Osteocyte (in vitro differentiated cells): ENCODE measurements around the gene PDZD8. TPM values are rescaled to one million over a fixed set of nuclear protein-coding genes. Genes with fewer than 3 reads are reported as not detected.
"Not testable (repeated sequence)": the region's sequence is repeated elsewhere in the genome, so short reads cannot be mapped to it uniquely, and the experiment has no call there.

Experiments
- DNase-seq: peaks from one replicate; pipeline ENCODE4 v3.0.0; 2021; ENCODE audit warnings: mixed read lengths; ENCODE audit not compliant: unreplicated experiment; ENCODE audit errors: extremely low spot score
- H3K27ac Mint-ChIP-seq: one replicate; pipeline ENCODE4 v1.8.0; 2021; ENCODE audit warnings: mild to moderate bottlenecking, mixed read lengths; ENCODE audit not compliant: unreplicated experiment
- H3K27me3 Mint-ChIP-seq: one replicate; pipeline ENCODE4 v1.8.0; 2021; ENCODE audit warnings: mixed read lengths; ENCODE audit not compliant: unreplicated experiment
- H3K36me3 Mint-ChIP-seq: one replicate; pipeline ENCODE4 v1.8.0; 2021; ENCODE audit warnings: mixed read lengths; ENCODE audit not compliant: unreplicated experiment
- H3K4me1 Mint-ChIP-seq: one replicate; pipeline ENCODE4 v1.8.0; 2021; ENCODE audit warnings: mixed read lengths; ENCODE audit not compliant: unreplicated experiment
- H3K4me3 Mint-ChIP-seq: one replicate; pipeline ENCODE4 v1.8.0; 2021; ENCODE audit warnings: mild to moderate bottlenecking, moderate library complexity, mixed read lengths; ENCODE audit not compliant: unreplicated experiment
- H3K9me3 Mint-ChIP-seq: one replicate; pipeline ENCODE4 v1.8.0; 2021; ENCODE audit warnings: mixed read lengths; ENCODE audit not compliant: unreplicated experiment
- CTCF ChIP-seq: fragments of 200-600 bp; sonication (generic); IDR thresholded peaks from 2 replicates; pipeline ENCODE4 v1.5.0; 2021; ENCODE audit warnings: antibody characterized with exemption, mild to moderate bottlenecking, moderate library complexity
- total RNA-seq: library from RNA; stranded (reverse); gene quantifications from 2 replicates; pipeline ENCODE4 v1.2.1, GENCODE V29; 2021

The PDZD8 gene
- total RNA-seq, 1 donor from 2014 or later, result 32.9 TPM

- Mint-ChIP-seq H3K27ac (no peak overlapping the region), H3K4me3 (no peak overlapping the region), H3K9me3 (peaks cover 14% of the 10 kb centered on the region), H3K36me3 (peaks cover 7% of the 10 kb centered on the region), H3K4me1 (peaks cover 6% of the 10 kb centered on the region), H3K27me3 (no peaks in the 10 kb centered on the region)
- no peak for DNase-seq
- TF ChIP-seq CTCF, result no peak
Measured at GRCh38 chr10:117299435-117299834, 75.8 kb downstream of the PDZD8 start.

- peaks cover 7% of the 10 kb centered on the region for H3K36me3 Mint-ChIP-seq
- TF ChIP-seq CTCF, result no peak
- no peak overlapping the region for H3K4me3 Mint-ChIP-seq
- H3K27ac Mint-ChIP-seq, result no peak overlapping the region
- H3K4me1 Mint-ChIP-seq, result peaks cover 6% of the 10 kb centered on the region
- no peaks in the 10 kb centered on the region for H3K27me3 Mint-ChIP-seq
- no peak for DNase-seq
- peaks cover 14% of the 10 kb centered on the region for H3K9me3 Mint-ChIP-seq
Measured at GRCh38 chr10:117298219-117298618, 77.0 kb downstream of the PDZD8 start.

DNA sequence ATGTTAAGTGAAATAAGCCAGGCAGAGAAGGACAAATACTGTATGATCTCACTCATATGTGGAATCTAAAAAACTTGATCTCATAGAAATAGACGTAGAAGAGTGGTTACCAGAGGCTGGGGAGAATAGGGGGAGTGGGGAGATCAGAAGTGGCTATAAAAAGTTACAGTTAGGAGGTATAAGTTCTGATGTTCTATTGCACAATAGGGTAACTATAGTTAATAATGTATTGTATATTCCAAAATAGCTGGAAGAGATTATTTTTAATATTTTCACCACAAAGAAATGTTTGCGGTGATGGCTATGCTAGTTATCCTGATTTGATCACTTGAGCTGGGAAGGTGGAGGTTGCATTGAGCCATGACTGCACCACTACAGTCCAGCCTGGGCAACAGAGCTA lies 80.5 kb downstream of the PDZD8 start:
- Mint-ChIP-seq H3K4me1 (peaks cover 2% of the 10 kb centered on the region), H3K27me3 (no peaks in the 10 kb centered on the region), H3K36me3 (peaks cover 10% of the 10 kb centered on the region), H3K9me3 (peaks cover 7% of the 10 kb centered on the region), H3K4me3 (no peak overlapping the region), H3K27ac (no peak overlapping the region)
- DNase-seq, result no peak
- no peak for TF ChIP-seq CTCF

DNA sequence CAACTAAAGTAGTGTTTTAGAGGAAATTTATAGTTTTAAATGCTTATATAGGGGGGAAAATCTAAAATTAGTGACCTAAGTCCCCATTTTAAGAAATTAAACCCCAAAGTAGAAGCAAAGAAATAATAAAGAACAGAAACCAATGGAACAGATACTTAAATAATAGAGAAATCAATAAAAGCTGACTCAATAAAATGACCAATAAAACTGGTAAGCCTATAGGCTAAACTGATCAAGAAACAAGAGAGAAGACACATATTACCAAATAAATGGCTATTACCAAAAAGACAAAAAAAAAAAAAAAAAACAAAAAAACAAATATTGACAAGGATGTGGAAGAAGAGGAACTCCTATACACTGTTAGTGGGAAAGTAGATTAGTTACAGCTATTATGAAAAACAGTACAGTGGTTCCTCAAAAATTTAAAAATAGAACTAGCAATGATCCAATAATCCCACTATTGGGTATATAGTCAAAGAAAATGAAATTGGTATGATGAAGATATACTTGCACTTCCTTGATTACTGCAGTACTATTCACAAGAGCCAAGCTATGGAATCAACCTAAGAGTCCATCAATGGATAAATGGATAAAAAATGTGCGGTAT lies 81.1 kb downstream of the PDZD8 start:
- H3K4me1 Mint-ChIP-seq, result peaks cover 2% of the 10 kb centered on the region
- H3K9me3 Mint-ChIP-seq, result peaks cover under 1% of the 10 kb centered on the region
- H3K4me3 Mint-ChIP-seq, result no peak overlapping the region
- no peaks in the 10 kb centered on the region for H3K27me3 Mint-ChIP-seq
- peaks cover 9% of the 10 kb centered on the region for H3K36me3 Mint-ChIP-seq
- H3K27ac Mint-ChIP-seq, result no peak overlapping the region
- no peak for TF ChIP-seq CTCF
- DNase-seq, result no peak

DNA sequence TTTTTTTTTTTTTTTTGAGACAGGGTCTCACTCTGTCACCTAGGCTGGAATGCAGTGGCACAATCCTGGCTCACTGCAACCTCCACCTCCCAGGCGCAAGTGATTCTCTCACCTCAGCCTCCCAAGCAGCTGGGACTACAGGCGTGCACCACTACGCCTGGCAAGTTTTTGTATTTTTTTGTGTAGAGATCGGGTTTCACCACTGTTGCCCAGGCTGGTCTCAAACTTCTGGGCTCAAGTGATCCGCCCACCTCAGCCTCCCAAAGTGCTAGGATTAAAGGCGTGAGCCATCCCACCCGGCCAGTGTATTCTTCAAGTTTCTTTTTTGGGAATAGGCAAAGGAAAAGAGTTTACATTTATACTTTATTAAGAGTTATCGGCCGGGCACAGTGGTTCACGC lies 84.4 kb downstream of the PDZD8 start:
- not testable (repeated sequence) for H3K27me3 Mint-ChIP-seq, H3K36me3 Mint-ChIP-seq, H3K9me3 Mint-ChIP-seq, H3K4me3 Mint-ChIP-seq, H3K4me1 Mint-ChIP-seq, DNase-seq, H3K27ac Mint-ChIP-seq
